ENCODE data around the gene GPSM3.
A peak's percentile ranks its signal among the peaks of the same experiment; 100 is the strongest.
"Not testable (repeated sequence)": the region's sequence is repeated elsewhere in the genome, so short reads cannot be mapped to it uniquely, and the experiment has no call there.

GPSM3 gene

GRCh38 chr6:32202186-32202585 is 9.7 kb upstream of the GPSM3 start:
- no peak for DNase-seq

- no peak for DNase-seq
These were observed 8.4 kb upstream of the GPSM3 start for GRCh38 chr6:32200711-32201475.

DNA sequence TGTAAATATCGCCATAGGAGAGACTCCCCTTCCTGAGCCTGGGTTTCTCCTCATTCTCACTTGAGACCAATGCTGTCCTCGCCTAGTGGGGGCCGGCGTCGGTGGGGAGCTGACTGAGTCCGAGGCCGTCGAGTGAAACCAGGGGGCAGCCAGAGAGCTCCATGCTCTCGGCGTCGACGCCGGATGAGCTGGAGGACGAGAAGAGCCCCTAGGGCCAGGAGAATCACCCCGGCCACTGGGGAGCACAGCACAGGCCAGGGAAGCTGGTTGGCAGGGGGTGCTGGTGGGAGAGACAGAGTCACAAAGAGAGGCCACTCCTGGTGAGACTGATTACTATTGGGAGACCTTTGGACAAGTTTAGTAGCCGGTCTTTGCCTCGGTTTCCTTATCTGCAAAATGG is 6.4 kb upstream of the GPSM3 start:
- no peak for DNase-seq

DNA sequence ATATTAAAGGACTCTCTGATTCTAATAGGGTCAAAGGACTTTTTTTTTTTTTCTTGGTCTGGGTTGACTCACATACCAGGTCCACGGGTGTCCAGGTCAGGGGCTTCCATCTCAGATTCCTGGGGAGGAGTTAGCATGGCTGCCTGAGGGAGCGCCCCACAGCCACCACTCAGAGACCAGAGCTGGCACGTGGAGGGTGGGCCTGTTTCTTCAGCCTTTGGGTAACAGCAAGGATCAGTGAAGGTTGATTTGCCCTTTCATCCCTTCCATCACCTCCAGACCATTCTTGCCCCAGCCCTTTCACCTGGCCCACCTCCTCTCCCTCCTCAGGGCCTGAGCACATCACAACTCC is 5.9 kb upstream of the GPSM3 start:
- no peak for DNase-seq

DNA sequence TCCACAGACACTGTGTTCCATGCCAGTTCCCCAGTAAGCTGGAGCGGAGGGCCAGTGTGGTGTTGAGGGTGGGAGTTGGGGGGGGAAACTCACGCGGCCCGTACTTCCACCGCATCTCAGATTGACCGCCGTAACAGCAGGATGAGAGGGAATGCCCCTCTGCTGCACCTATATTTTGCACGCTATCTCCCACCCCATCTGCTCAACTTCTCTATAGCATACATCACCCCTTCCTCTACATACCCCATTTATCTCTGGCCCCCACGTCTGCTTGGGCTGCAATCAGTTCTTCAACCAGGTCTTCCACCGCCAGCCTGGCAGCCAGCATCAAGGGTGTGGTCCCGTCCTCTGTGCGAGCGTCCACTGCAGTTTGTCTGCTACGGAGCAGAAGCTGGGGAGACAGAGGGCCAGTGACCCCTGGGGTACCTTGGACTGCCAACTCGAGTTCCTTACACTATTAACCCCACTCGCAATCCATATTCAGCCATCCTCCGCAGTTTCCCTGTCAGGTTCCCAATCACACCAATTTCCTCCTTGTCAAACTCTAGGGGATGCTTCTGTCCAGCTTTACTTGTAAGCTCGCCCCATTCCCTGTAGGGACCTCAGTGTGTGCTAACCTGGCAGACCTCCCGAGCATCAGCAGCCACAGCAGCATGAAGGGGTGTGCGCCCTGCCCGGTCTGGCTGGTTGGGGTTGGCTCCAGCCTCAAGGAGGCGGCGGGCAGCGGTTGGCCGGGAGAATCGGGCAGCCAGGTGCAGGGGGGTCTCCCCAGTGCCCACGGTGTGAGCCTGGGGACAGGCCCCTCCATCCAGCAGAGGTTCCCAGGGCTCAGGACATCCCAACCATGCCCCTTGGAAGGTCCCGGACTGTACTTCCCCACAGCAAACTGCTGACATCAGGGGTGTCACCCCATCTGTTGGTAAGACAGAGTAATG is 4.5 kb upstream of the GPSM3 start:
- peak; percentile 58 for DNase-seq

GRCh38 chr6:32195902-32196681 is 3.6 kb upstream of the GPSM3 start:
- peak; percentile 88 for DNase-seq

DNA sequence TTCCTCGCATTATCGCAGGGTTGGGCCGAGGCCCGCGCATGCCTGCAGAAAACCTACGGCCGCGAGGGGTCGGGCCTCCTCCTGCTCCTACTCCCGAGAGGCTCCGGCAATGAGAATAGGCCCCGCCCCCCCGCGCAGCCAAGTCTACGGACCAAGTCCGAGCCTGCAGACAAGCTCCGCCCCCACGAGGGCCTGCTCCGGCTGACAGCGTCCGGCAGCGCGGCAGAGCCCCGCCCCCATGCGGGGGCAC is 3.1 kb upstream of the GPSM3 start:
- peak; percentile 97 for DNase-seq

- DNase-seq: no peak
These were observed 2.6 kb upstream of the GPSM3 start for GRCh38 chr6:32194825-32195651.

DNA sequence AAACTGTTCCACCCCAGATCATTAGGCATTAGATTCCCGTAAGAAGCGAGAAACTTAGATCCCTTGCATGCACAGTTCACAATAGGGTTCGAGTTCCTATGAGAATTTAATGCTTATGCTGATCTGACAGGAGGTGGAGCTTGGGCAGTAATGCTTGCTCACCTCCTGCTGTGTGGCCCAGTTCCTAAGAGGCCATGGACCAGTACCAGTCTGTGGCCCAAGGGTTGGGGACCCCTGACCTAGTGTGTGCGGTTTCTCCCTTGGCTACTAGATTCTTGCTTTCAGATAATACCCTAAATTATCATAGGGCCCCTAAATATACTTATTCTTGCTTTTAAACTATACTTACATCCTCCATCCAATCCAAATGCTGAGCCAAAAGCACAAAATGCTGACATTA is 1.9 kb upstream of the GPSM3 start:
- DNase-seq: no peak

- not testable (repeated sequence) for DNase-seq
These were observed 653 bp upstream of the GPSM3 start for GRCh38 chr6:32193096-32193495.

- no peak for DNase-seq
These were observed 491 bp downstream of the GPSM3 start for GRCh38 chr6:32191696-32192607.

GRCh38 chr6:32190911-32191677 is 1.3 kb downstream of the GPSM3 start:
- DNase-seq: no peak

DNA sequence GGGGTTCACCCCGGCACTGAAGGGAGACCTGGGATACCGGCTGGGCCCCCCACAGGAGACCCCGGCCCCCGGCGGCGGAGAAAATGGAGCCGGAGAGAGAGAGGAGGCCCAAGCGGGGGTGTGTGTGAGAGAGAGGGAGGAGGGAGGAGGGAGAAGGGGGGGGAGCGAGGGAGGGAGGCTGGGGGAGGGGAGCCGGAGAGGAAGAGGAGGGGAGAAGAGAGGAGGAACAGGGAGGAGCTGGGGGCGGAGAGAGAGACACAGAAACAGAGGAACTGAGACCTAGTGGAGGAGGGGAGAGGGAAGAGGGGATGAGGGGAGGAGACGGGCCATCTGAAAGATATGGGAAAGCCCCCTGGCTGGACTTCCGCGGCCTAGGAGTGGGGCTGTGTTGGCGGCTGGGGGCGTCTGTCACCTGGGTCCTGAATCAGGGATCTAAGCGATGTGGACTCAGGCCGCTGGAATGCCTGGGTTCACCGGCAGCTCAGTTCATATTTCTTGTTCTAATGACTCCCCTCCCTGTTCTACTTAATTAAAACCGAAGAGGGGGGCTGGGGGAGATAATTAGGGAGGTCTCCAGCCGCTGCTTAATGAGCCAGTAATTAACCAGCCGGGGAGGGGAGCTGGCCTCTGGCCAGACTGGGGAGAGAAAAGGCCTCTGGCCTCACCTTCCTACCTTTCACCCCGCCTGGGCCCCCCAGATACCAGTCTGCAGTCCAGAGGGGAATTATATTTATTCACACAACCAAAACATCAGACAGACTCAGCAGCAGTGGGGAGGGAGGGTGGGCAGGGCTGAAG is 2.2 kb downstream of the GPSM3 start, which contains the start of gene PBX2:
PBX2 (minus strand) TSS at position 149 of the 798 bp plus-strand sequence. CDS start 287 bp downstream, outside the sequence.
- peak; percentile 94 for DNase-seq

DNA sequence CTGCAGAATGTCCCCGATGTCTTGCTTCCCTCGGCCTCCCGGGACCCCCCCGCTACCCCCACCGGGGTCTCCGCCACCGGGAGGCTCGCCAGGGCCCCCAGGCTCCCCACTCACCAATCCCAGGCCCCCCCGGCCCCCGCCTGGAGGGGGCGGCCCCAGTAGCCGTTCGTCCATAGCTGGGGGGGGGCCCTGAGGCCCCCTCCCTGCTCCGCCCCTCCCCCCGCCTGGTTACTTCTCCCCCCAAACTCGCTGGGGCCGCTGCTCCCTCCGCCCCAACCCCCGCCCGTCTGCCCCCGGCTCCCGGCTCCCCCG is 2.7 kb downstream of the GPSM3 start:
- DNase-seq: no peak

- no peak for DNase-seq
These were observed 3.2 kb downstream of the GPSM3 start for GRCh38 chr6:32189069-32189741.

DNA sequence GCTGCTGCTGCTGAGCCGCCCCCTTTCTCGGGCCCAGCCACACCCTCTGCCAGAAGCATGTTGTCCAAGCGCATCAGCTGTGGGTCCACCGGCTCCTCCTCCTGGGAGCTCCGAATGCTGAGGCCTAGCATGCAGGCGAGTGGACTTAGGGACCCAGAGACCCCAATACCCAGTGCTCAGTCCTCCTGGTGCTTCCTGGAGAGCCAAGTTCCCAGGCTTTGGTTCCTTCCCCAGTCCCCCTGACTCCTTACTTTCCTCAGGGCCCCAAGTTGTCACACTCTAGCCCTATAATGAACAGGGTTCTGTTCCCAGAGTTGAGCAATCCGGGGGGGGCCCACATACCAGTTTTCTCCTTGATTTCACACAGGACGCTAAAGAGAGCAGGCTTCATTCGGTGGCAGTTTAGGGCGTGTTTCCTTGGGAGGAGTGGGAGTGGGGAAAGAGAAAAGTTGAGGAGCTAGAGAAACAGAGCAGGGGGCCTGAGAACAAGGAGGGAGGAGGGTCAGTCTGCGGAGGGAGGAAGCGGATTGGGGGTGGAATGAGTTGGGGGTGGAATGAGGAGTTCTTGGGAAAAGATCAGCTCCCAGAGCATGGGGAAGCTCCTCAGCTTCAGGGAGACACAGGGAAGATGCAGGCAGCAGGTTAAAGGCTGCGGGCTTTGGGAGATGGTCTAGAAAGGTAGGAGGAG is 3.9 kb downstream of the GPSM3 start:
- DNase-seq: no peak

GRCh38 chr6:32187725-32188380 is 4.6 kb downstream of the GPSM3 start:
- DNase-seq: not testable (repeated sequence)
